Glutamatergic neuron (in vitro differentiated cells): ENCODE results near the gene GRK6. TPM values are rescaled to one million over a fixed set of nuclear protein-coding genes. Genes with fewer than 3 reads are reported as not detected.

ENCODE experiments used
- DNase-seq: peaks from one replicate; pipeline ENCODE4 v3.0.0; 2022
- H3K27ac Mint-ChIP-seq: one replicate; pipeline ENCODE4 v1.8.0; 2020; ENCODE audit warnings: mild to moderate bottlenecking, mixed read lengths, inconsistent platforms; ENCODE audit not compliant: unreplicated experiment
- H3K27me3 Mint-ChIP-seq: one replicate; pipeline ENCODE4 v1.8.0; 2020; ENCODE audit warnings: mild to moderate bottlenecking, moderate library complexity, mixed read lengths, inconsistent platforms; ENCODE audit not compliant: unreplicated experiment
- H3K36me3 Mint-ChIP-seq: one replicate; pipeline ENCODE4 v1.8.0; 2020; ENCODE audit warnings: mild to moderate bottlenecking, mixed read lengths, inconsistent platforms; ENCODE audit not compliant: unreplicated experiment
- H3K4me1 Mint-ChIP-seq: one replicate; pipeline ENCODE4 v1.8.0; 2020; ENCODE audit warnings: mild to moderate bottlenecking, low read depth, mixed read lengths, inconsistent platforms; ENCODE audit not compliant: unreplicated experiment
- H3K4me3 Mint-ChIP-seq: one replicate; pipeline ENCODE4 v1.8.0; 2020; ENCODE audit warnings: mild to moderate bottlenecking, mixed read lengths, inconsistent platforms; ENCODE audit not compliant: unreplicated experiment
- H3K9me3 Mint-ChIP-seq: one replicate; pipeline ENCODE4 v1.8.0; 2020; ENCODE audit warnings: mild to moderate bottlenecking, moderate library complexity, mixed read lengths, inconsistent platforms; ENCODE audit not compliant: unreplicated experiment
- total RNA-seq: library from RNA; stranded (reverse); fragmentation: NEBNext Ultra II Directional; extraction: Animal tissue kit (Norgen Biotek cat#: 25700); gene quantifications from one replicate; pipeline ENCODE4 v1.2.1, GENCODE V29; 2021; ENCODE audit not compliant: unreplicated experiment
- TF ChIP-seq, protein P1 (sequence below): fragments of 200-600 bp; sonication (generic); IDR thresholded peaks from one replicate; pipeline ENCODE4 v1.5.0; 2021; ENCODE audit not compliant: partially characterized antibody, unreplicated experiment

Gene GRK6
- total RNA-seq, 1 donor from 2014 or later = 43.9 TPM

- H3K36me3 Mint-ChIP-seq = peaks cover 6% of the 10 kb centered on the region
- peaks cover 33% of the 10 kb centered on the region for H3K9me3 Mint-ChIP-seq
Observed at GRCh38 chr5:177459819-177460628, 33.5 kb downstream of the GRK6 start.

GRCh38 chr5:177462021-177462670, 35.7 kb downstream of the GRK6 start:
- Mint-ChIP-seq H3K36me3 (peaks cover 16% of the 10 kb centered on the region), H3K27me3 (peaks cover 39% of the 10 kb centered on the region), H3K9me3 (peaks cover 38% of the 10 kb centered on the region), H3K4me1 (peaks cover 17% of the 10 kb centered on the region), H3K4me3 (no peak overlapping the region), H3K27ac (peak overlapping the region; percentile 93)
- TF ChIP-seq, protein P1, sequence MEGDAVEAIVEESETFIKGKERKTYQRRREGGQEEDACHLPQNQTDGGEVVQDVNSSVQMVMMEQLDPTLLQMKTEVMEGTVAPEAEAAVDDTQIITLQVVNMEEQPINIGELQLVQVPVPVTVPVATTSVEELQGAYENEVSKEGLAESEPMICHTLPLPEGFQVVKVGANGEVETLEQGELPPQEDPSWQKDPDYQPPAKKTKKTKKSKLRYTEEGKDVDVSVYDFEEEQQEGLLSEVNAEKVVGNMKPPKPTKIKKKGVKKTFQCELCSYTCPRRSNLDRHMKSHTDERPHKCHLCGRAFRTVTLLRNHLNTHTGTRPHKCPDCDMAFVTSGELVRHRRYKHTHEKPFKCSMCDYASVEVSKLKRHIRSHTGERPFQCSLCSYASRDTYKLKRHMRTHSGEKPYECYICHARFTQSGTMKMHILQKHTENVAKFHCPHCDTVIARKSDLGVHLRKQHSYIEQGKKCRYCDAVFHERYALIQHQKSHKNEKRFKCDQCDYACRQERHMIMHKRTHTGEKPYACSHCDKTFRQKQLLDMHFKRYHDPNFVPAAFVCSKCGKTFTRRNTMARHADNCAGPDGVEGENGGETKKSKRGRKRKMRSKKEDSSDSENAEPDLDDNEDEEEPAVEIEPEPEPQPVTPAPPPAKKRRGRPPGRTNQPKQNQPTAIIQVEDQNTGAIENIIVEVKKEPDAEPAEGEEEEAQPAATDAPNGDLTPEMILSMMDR = no peak
- no peak for DNase-seq

More at GRCh38 chr5:177459819-177460628, 33.5 kb downstream of the GRK6 start:
- TF ChIP-seq, protein P1 = no peak
- Mint-ChIP-seq H3K4me3 (peak overlapping the region; percentile 74), H3K27ac (peak overlapping the region; percentile 73), H3K4me1 (peaks cover 19% of the 10 kb centered on the region), H3K27me3 (peaks cover 31% of the 10 kb centered on the region)
- no peak for DNase-seq

- TF ChIP-seq, protein P1 = no peak
- Mint-ChIP-seq H3K27ac (peak overlapping the region; percentile 81), H3K27me3 (peaks cover 49% of the 10 kb centered on the region), H3K4me1 (peaks cover 22% of the 10 kb centered on the region), H3K36me3 (peaks cover 16% of the 10 kb centered on the region), H3K4me3 (no peak overlapping the region), H3K9me3 (peaks cover 49% of the 10 kb centered on the region)
- DNase-seq = no peak
Observed at GRCh38 chr5:177465044-177465443, 38.6 kb downstream of the GRK6 start.

- Mint-ChIP-seq H3K4me1 (peaks cover 28% of the 10 kb centered on the region), H3K36me3 (peaks cover 10% of the 10 kb centered on the region), H3K27me3 (peaks cover 55% of the 10 kb centered on the region), H3K9me3 (peaks cover 49% of the 10 kb centered on the region), H3K4me3 (no peak overlapping the region), H3K27ac (peak overlapping the region; percentile 73)
- DNase-seq = no peak
- TF ChIP-seq, protein P1 = no peak
Observed at GRCh38 chr5:177466861-177467260, 40.4 kb downstream of the GRK6 start.

DNA sequence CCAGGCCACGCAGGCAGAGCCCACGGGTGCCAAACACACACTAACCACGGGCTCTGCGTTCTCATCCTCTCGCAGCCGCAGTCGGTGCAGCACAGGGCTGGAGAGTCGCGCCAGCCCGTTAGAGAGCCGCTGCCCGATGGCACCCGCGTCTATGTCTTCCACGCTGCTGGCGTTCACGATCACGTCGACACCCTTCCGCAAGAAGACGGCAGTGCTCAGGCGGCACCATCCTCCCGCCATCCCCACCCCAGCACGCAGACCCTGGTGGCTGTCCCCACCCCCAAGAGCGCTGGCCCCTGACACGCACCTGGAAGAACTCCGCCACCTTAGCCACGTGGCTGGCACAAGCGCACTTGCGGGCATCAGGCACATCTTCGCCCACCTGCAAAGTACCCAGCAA, 41.0 kb downstream of the GRK6 start:
- Mint-ChIP-seq H3K9me3 (peaks cover 53% of the 10 kb centered on the region), H3K27ac (peak overlapping the region; percentile 52), H3K27me3 (peaks cover 57% of the 10 kb centered on the region), H3K4me3 (no peak overlapping the region), H3K4me1 (peaks cover 28% of the 10 kb centered on the region), H3K36me3 (peaks cover 10% of the 10 kb centered on the region)
- TF ChIP-seq, protein P1 = no peak
- DNase-seq = no peak
